CD4-positive, alpha-beta T cell treated with Interferon alpha-2 for 1 hour (primary cell): ENCODE measurements around the gene CHMP2B.
"Not testable (repeated sequence)": the region's sequence is repeated elsewhere in the genome, so short reads cannot be mapped to it uniquely, and the experiment has no call there.

Experiments
- DNase-seq, 2 donors: peaks; one replicate each; pipeline ENCODE4 v3.0.0-alpha.2; 2020 to 2022

The CHMP2B gene

GRCh38 chr3:87236093-87236492 is 9.0 kb downstream of the CHMP2B start:
- DNase-seq = no peak

GRCh38 chr3:87246662-87247429 is 19.7 kb downstream of the CHMP2B start:
- DNase-seq = no peak

GRCh38 chr3:87247430-87247773 is 20.3 kb downstream of the CHMP2B start:
- DNase-seq = no peak

GRCh38 chr3:87248231-87248630 is 21.1 kb downstream of the CHMP2B start:
- not testable (repeated sequence) for DNase-seq

GRCh38 chr3:87248831-87249230 is 21.7 kb downstream of the CHMP2B start:
- DNase-seq = no peak

GRCh38 chr3:87250009-87250408 is 22.9 kb downstream of the CHMP2B start:
- no peak for DNase-seq

GRCh38 chr3:87260270-87260669 is 33.2 kb downstream of the CHMP2B start:
- peak; percentile 11 to 51 for DNase-seq

GRCh38 chr3:87261925-87262324 is 34.8 kb downstream of the CHMP2B start:
- DNase-seq = no peak

- DNase-seq = no peak
Measured at GRCh38 chr3:87267953-87268645, 41.0 kb downstream of the CHMP2B start.

- DNase-seq = no peak
Measured at GRCh38 chr3:87268646-87269211, 41.6 kb downstream of the CHMP2B start.

- DNase-seq = no peak
Measured at GRCh38 chr3:87269723-87270122, 42.6 kb downstream of the CHMP2B start.

GRCh38 chr3:87270908-87271700 is 44.0 kb downstream of the CHMP2B start:
- DNase-seq = peak in 1 of 2 donors; percentile 29

- DNase-seq = no peak
Measured at GRCh38 chr3:87272718-87273341, 45.7 kb downstream of the CHMP2B start.

- no peak for DNase-seq
Measured at GRCh38 chr3:87276484-87276883, 49.4 kb downstream of the CHMP2B start, which contains the start of gene POU1F1. TSS of gene POU1F1 (minus strand) at chr3:87276584. CDS start at chr3:87276462, 122 bp downstream.

GRCh38 chr3:87287011-87287410 is 59.9 kb downstream of the CHMP2B start:
- DNase-seq = no peak

- no peak for DNase-seq
Measured at GRCh38 chr3:87288446-87288845, 61.3 kb downstream of the CHMP2B start.

GRCh38 chr3:87298111-87298718 is 71.1 kb downstream of the CHMP2B start:
- DNase-seq = peak in 1 of 2 donors; percentile 46

- DNase-seq = not testable (repeated sequence)
Measured at GRCh38 chr3:87305031-87305430, 77.9 kb downstream of the CHMP2B start.
